GM12873 (cell line): ENCODE data around the gene EFCAB6.

Experiments
- CTCF ChIP-seq: IDR thresholded peaks from 2 replicates; pipeline ENCODE4 v1.5.1; 2012; ENCODE audit warnings: low read depth, mild to moderate bottlenecking, moderate library complexity, low read length, control low read depth; ENCODE audit not compliant: insufficient read depth; ENCODE audit errors: missing control alignments

Gene EFCAB6

DNA sequence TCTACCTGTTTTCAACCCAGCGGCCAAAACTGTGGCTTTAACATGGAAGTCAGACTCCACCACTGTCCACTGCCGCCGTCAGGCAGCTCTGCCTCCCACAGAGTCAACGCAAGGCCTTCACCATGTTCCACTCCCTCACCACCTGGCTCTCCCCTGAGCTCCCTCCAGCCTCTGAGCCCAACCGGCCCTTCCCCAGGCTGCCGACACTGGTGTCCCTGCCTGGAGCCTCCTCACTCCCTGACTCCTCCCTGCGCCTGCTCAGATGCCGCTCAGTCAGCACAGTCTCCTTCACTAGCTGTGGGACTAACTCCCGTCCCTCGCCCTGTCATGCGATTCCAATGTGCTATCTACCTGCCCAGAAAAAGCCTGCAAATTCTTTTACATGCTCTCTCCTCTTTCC is 33.9 kb upstream of the EFCAB6 start:
- no peak for TF ChIP-seq CTCF

DNA sequence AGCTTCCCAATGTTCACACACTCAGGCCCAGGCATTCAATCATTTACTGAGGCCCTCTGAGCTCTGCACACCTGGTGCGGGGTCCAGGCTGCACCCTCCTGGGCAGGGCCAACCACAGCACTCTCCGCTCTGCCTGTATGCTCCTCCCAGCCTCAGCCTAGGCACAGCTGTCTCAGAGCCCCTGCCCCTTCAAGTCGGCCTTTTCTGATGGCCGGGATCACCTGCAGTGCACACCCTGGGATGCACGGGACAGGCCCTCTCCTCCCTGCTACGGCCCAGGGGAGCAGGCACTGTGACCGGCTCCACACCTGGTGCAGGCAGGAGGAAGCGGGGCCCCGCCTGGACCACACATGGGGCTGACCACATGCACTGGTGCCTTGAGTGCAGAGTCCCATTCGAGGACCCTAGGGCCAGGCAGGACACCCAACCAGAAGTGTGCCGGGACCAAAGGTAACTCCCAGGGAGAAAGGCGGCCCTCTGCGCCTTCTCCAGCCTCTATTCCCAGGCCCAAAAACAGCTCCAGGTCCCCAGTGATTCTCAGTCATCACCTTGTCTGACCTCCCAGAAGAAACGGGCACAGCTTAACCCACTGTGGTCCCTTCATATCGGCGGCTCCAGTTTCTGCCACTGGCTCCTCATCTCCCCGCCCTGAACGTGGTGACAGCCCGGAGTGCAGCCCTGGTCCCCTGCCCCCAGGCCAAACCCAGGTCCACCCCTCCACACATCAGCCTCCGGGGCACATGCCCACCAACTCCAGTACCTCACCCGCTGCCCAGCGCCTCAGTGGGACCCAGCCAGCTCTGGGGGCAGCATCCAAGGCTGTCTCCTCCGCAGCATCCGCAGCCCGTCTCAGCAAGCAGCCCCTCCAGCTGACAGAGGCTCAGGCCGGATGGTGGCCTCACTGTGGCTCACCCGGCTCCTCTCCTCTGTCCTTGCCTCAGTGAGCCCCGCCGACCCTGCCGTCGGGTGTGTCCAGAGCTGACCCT is 32.7 kb upstream of the EFCAB6 start:
- no peak for TF ChIP-seq CTCF

DNA sequence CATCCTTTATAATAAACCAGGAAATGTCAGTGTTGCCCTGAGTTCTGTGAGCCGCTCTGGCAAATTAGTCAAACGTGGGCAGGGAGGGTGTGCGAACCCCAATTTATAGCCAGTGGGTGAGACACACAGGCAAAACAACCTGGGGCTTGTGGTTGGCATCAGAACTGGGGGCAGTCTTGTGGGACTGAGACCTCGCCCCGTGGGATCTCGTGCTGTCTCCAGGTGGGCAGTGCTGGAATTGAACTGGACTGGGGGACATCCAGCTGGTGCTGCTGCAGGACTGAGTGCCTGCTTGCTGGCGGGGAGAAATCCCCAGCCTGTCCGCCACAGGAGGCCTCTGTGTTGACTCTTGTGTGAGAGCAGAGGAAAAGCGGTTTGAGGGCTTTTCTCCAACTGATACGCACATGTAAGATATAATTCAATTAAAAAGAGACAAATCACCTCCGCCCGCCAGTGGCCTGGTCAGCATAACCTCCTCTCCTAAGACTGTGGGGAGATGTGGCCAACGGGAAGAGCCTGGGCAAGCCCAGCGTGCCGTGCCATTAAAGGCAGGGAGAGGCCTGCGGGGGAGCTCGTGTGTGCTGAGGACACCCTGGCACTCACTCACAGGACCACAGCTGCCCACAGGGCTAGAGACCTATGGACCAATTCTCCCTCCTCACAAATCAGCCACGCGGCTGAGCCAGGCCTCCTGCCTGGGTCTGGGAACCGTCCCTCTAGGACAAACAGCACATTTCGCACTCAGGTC is 31.9 kb upstream of the EFCAB6 start:
- TF ChIP-seq CTCF = no peak

- no peak for TF ChIP-seq CTCF
These were observed 29.6 kb upstream of the EFCAB6 start for GRCh38 chr22:43841742-43842141.

- TF ChIP-seq CTCF = no peak
These were observed 28.7 kb upstream of the EFCAB6 start for GRCh38 chr22:43840851-43841250.

- no peak for TF ChIP-seq CTCF
These were observed 28.3 kb upstream of the EFCAB6 start for GRCh38 chr22:43840431-43840830.

- no peak for TF ChIP-seq CTCF
These were observed 27.7 kb upstream of the EFCAB6 start for GRCh38 chr22:43839781-43840180.
